Erythroblast (primary cell): ENCODE data around the gene ECSCR.

Source experiments
- GATA1 ChIP-seq: IDR thresholded peaks from 2 replicates; pipeline ENCODE4 v1.6.1; 2011; ENCODE audit warnings: low read depth, mild to moderate bottlenecking, control low read depth, low read length, moderate library complexity
- POLR2A ChIP-seq: IDR thresholded peaks from 2 replicates; pipeline ENCODE4 v1.6.1; 2011; ENCODE audit warnings: mild to moderate bottlenecking, low read length

DNA sequence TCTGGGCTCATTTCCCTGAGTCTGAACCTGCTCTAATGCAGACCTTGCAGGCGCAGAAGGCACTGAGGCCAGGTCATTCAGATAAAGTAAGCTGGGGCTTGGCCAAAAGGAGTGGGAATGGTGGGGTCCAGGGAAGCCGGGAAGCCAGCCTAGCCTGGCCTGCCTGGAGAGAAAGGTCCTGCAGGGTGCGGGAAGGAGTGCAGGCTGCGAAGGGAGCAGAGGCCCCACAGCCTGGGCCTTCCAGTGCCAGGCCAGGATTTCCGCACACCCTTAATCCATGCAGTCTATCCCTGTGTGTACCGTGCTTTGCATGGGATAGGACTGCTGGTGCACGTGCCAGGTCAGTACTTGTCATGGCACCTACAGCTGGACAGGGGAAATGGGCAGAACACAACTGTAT, 23.7 kb upstream of the ECSCR start:
- no peak for TF ChIP-seq POLR2A
- TF ChIP-seq GATA1, result no peak
